Testis (tissue), 3 donors: ENCODE data around the gene MEGF11. TPM values are rescaled to one million over a fixed set of nuclear protein-coding genes. Genes with fewer than 3 reads are reported as not detected.

ENCODE experiments used
- DNase-seq: peaks from one replicate; pipeline ENCODE4 v3.0.0-alpha.2; 2019
- H3K27ac ChIP-seq, 2 donors: fragments of 200-600 bp; sonication (generic); one replicate each; pipeline ENCODE4 v1.5.1; 2019
- H3K27me3 ChIP-seq: fragments of 200-600 bp; sonication (generic); one replicate; pipeline ENCODE4 v1.5.1; 2019
- H3K36me3 ChIP-seq: fragments of 200-600 bp; sonication (generic); one replicate; pipeline ENCODE4 v1.5.1; 2017; ENCODE audit warnings: low read depth; ENCODE audit errors: missing control alignments
- H3K4me1 ChIP-seq: fragments of 200-600 bp; sonication (generic); one replicate; pipeline ENCODE4 v1.5.1; 2019
- H3K4me3 ChIP-seq, 2 donors: fragments of 200-600 bp; sonication (generic); one replicate each; pipeline ENCODE4 v1.5.1; 2017 to 2019
- H3K9me3 ChIP-seq: fragments of 200-600 bp; sonication (generic); one replicate; pipeline ENCODE4 v1.5.1; 2017
- CTCF ChIP-seq, 3 experiments: fragments of 450-650 bp in 2 of 3; fragments of 200-600 bp in 1 of 3; sonication (generic) in 1 of 3; IDR thresholded peaks; one replicate each; pipeline ENCODE4 v1.5.1; 2016 to 2019; ENCODE audit warnings: antibody characterized with exemption in 3 of 3, mild to moderate bottlenecking in 2 of 3, moderate library complexity in 1 of 3
- POLR2A ChIP-seq: fragments of 450-650 bp; IDR thresholded peaks from one replicate; pipeline ENCODE4 v1.6.1; 2017; ENCODE audit warnings: antibody characterized with exemption, mild to moderate bottlenecking, moderate library complexity
- WGBS, 2 donors: methylation state at CpG; one replicate each; pipeline ENCODE4 v1.1.5; 2018; 5-methylcytosine and 5-hydroxymethylcytosine counted together
- intact Hi-C: fragments of 100-400 bp; cut with DNase I; formaldehyde crosslinking; loops from one replicate; pipeline ENCODE4 v1.15.1; 2023; ENCODE audit warnings: low total_unique reads
- polyA plus RNA-seq: library from polyadenylated mRNA; stranded (reverse); fragments of 350-450 nt; fragmentation: Illumina TruSeq; extraction: RNeasy Lipid Tissue Mini Kit (QIAGEN cat#74804); gene quantifications from one replicate; pipeline ENCODE4 v1.2.3, GENCODE V29; 2014; ENCODE audit warnings: low read depth, low replicate concordance; ENCODE audit not compliant: insufficient read depth
- total RNA-seq, 2 donors: library from RNA; depleted of rRNA; stranded (reverse); fragments of >200 nt; gene quantifications; one replicate each; pipeline ENCODE4 v1.2.3, GENCODE V29; 2016

The MEGF11 gene
- total and polyA plus RNA-seq, 3 donors from 2014 or later, result 4.5 to 18.7 (median 8.6) TPM

GRCh38 chr15:66237513-66238235 is 15.9 kb downstream of the MEGF11 start:
- H3K27me3 ChIP-seq, result no peaks in the 10 kb centered on the region
- TF ChIP-seq POLR2A (no peak), CTCF (IDR thresholded peaks at IDR 0.05) (no peak)
- WGBS, 2 donors, result 82 to 83% methylated on average over 10 of the region's 10 CpGs
- intact Hi-C loops, result no loop called here
- H3K4me3 ChIP-seq, result no peak overlapping the region
- no peaks in the 10 kb centered on the region for H3K9me3 ChIP-seq
- no peaks in the 10 kb centered on the region for H3K36me3 ChIP-seq
- no peaks in the 10 kb centered on the region for H3K4me1 ChIP-seq
- H3K27ac ChIP-seq, result no peak overlapping the region
- DNase-seq, result no peak

GRCh38 chr15:66236806-66237375 is 16.7 kb downstream of the MEGF11 start:
- WGBS, 2 donors, result 81 to 84% methylated on average over 11 to 12 of the region's 12 CpGs
- Histone ChIP-seq H3K27me3 (no peaks in the 10 kb centered on the region), H3K9me3 (no peaks in the 10 kb centered on the region), H3K4me1 (no peaks in the 10 kb centered on the region), H3K4me3 (no peak overlapping the region), H3K27ac (no peak overlapping the region), H3K36me3 (no peaks in the 10 kb centered on the region)
- DNase-seq, result no peak
- intact Hi-C loops, result no loop called here
- no peak for TF ChIP-seq CTCF (IDR thresholded peaks at IDR 0.05)
- TF ChIP-seq POLR2A, result no peak

GRCh38 chr15:66235866-66236265 is 17.7 kb downstream of the MEGF11 start:
- 69 to 90% methylated on average over 2 of the region's 2 CpGs for WGBS, 2 donors
- no peaks in the 10 kb centered on the region for H3K27me3 ChIP-seq

DNA sequence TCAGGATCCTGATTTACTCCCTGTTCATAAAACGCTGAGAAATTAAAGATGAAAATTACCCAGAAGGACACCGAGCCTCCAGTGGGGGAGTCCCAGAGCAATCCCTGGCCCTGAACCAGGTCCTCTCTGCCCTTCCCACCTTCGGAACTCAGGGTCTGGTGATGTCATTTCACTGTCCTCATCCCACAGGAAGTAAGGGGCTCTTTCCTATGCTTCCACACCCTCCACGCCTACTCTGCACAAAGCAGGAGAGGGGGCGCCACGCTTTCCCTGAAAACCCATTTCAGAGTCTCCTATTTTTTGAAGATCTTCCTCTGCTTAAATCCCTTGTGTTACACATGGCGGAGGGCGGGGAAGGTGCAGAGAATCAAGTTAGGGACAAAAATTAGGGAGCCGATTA is 18.8 kb downstream of the MEGF11 start:
- H3K36me3 ChIP-seq, result no peaks in the 10 kb centered on the region
- DNase-seq, result no peak
- no peak overlapping the region for H3K27ac ChIP-seq
- H3K9me3 ChIP-seq, result no peaks in the 10 kb centered on the region
- no peaks in the 10 kb centered on the region for H3K27me3 ChIP-seq
- no peak overlapping the region for H3K4me3 ChIP-seq
- TF ChIP-seq POLR2A, result no peak
- no peak for TF ChIP-seq CTCF (IDR thresholded peaks at IDR 0.05)
- intact Hi-C loops, result no loop called here
- WGBS, 2 donors, result 65 to 79% methylated on average over 9 of the region's 9 CpGs
- no peaks in the 10 kb centered on the region for H3K4me1 ChIP-seq

More at GRCh38 chr15:66235866-66236265, 17.7 kb downstream of the MEGF11 start:
- no peak overlapping the region for H3K4me3 ChIP-seq
- no peaks in the 10 kb centered on the region for H3K36me3 ChIP-seq
- H3K4me1 ChIP-seq, result no peaks in the 10 kb centered on the region
- no peak for DNase-seq
- H3K27ac ChIP-seq, result no peak overlapping the region
- intact Hi-C loops, result no loop called here
- no peaks in the 10 kb centered on the region for H3K9me3 ChIP-seq
- TF ChIP-seq CTCF (IDR thresholded peaks at IDR 0.05) (no peak), POLR2A (no peak)
